Endothelial cell of umbilical vein (primary cell): ENCODE measurements around the gene SMARCD1. TPM values are rescaled to one million over a fixed set of nuclear protein-coding genes. Genes with fewer than 3 reads are reported as not detected.

Source experiments
- BruUV-seq: library from RNA; stranded (reverse); fragments of 400-500 nt; replicated peaks from 2 replicates; lab custom pipeline; 2021; lab: Mats Ljungman, UMichigan
- CTCF ChIA-PET: fragments of 300-600, 350-600 bp; sonication (Branson Sonifier 250); formaldehyde crosslinking; loops from one replicate; lab custom pipeline; 2021; ENCODE audit warnings: antibody characterized with exemption, inconsistent platforms; lab: Charles Lee
- POLR2A ChIA-PET: fragments of 300-600, 350-600 bp; sonication (Branson Sonifier 250); formaldehyde crosslinking; loops from one replicate; lab custom pipeline; 2021; ENCODE audit warnings: antibody characterized with exemption, inconsistent platforms; lab: Charles Lee
- DNase-seq: peaks from one replicate; pipeline ENCODE4 v3.0.0-alpha.2; 2011; ENCODE audit warnings: low read depth, low spot score
- FAIRE-seq: peaks from 2 replicates; lab custom pipeline; 2011; peaks lifted over from hg19 to GRCh38; lab: Jason Lieb, UNC
- H2AFZ ChIP-seq: 2 replicates; pipeline ENCODE4 v1.6.0; 2012; ENCODE audit warnings: low read depth, low read length, control low read depth, inconsistent platforms
- H3K27ac ChIP-seq: 2 replicates; pipeline ENCODE4 v1.5.1; 2011; ENCODE audit warnings: low read depth, mild to moderate bottlenecking, control low read depth, low read length, moderate library complexity; ENCODE audit not compliant: insufficient read depth
- H3K27me3 ChIP-seq, 2 experiments: 2 replicates each; pipeline versions ENCODE4 v1.6.0 to v1.6.1; 2011; ENCODE audit warnings: low read length in 2 of 2, mixed read lengths in 1 of 2; ENCODE audit not compliant: control insufficient read depth in 2 of 2, insufficient read depth in 2 of 2
- H3K36me3 ChIP-seq, 2 experiments: 2 replicates in 1 of 2; 3 replicates in 1 of 2; pipeline ENCODE4 v1.5.1; 2011; ENCODE audit warnings: low read length in 2 of 2, mild to moderate bottlenecking in 1 of 2, moderate library complexity in 1 of 2; ENCODE audit not compliant: control insufficient read depth in 2 of 2, insufficient read depth in 2 of 2; ENCODE audit errors: extremely low read depth in 1 of 2
- H3K4me1 ChIP-seq: 3 replicates; pipeline ENCODE4 v1.5.1; 2011; ENCODE audit warnings: mild to moderate bottlenecking, low read length; ENCODE audit not compliant: control insufficient read depth, insufficient read depth; ENCODE audit errors: extremely low read depth
- H3K4me2 ChIP-seq: 2 replicates; pipeline ENCODE4 v1.6.1; 2011; ENCODE audit warnings: low read length, control low read depth, mixed read lengths; ENCODE audit not compliant: insufficient read depth
- H3K4me3 ChIP-seq, 3 experiments: fragments of 200-600 bp in 1 of 3; sonication (generic), shearing (Covaris generic) in 1 of 3; replicated peaks in 1 of 3; 2 replicates each; pipeline ENCODE4 v1.5.1; 2011 to 2016; ENCODE audit warnings: control low read depth in 3 of 3, low read length in 3 of 3, mild to moderate bottlenecking in 2 of 3, inconsistent platforms in 1 of 3, low read depth in 1 of 3, moderate library complexity in 1 of 3; ENCODE audit not compliant: insufficient read depth in 1 of 3
- H3K79me2 ChIP-seq: 2 replicates; pipeline ENCODE4 v1.6.0; 2012; ENCODE audit warnings: low read length, inconsistent platforms; ENCODE audit not compliant: control insufficient read depth, insufficient read depth
- H3K9ac ChIP-seq: replicated peaks from 2 replicates; pipeline ENCODE3; 2011; ENCODE audit warnings: low read length, control low read depth; ENCODE audit not compliant: insufficient read depth; ENCODE audit errors: extremely low read depth
- H3K9me1 ChIP-seq: replicated peaks from 3 replicates; pipeline ENCODE4 v1.6.0; 2011; ENCODE audit warnings: mild to moderate bottlenecking, low read length; ENCODE audit not compliant: control insufficient read depth, insufficient read depth; ENCODE audit errors: extremely low read depth
- H3K9me3 ChIP-seq: replicated peaks from 2 replicates; pipeline ENCODE4 v1.5.1; 2012; ENCODE audit warnings: low read length, inconsistent platforms; ENCODE audit not compliant: control insufficient read depth, insufficient read depth
- H4K20me1 ChIP-seq: replicated peaks from 2 replicates; pipeline ENCODE3; 2011; ENCODE audit warnings: mild to moderate bottlenecking, low read length; ENCODE audit not compliant: control insufficient read depth, insufficient read depth; ENCODE audit errors: extremely low read depth
- CTCF ChIP-seq, 2 donors: IDR thresholded peaks; 1 replicate in 1 of 2; 2 replicates in 1 of 2; pipeline ENCODE4 v1.5.1; 2011; ENCODE audit warnings: low read length in 2 of 2, mild to moderate bottlenecking in 2 of 2, moderate library complexity in 2 of 2, control low read depth in 1 of 2, inconsistent platforms in 1 of 2, low read depth in 1 of 2; ENCODE audit not compliant: insufficient read depth in 1 of 2; ENCODE audit errors: extremely low read depth in 1 of 2
- EZH2 ChIP-seq: IDR thresholded peaks from 2 replicates; pipeline ENCODE4 v1.6.1; 2012; ENCODE audit warnings: borderline replicate concordance, low read depth, mild to moderate bottlenecking, moderate library complexity, low read length, inconsistent platforms; ENCODE audit not compliant: severe bottlenecking
- FOS ChIP-seq: IDR thresholded peaks from 2 replicates; pipeline ENCODE4 v1.6.1; 2011; ENCODE audit warnings: mild to moderate bottlenecking, low read length, moderate library complexity, borderline replicate concordance; ENCODE audit not compliant: insufficient read depth
- GATA2 ChIP-seq: IDR thresholded peaks from 2 replicates; pipeline ENCODE4 v1.7.0; 2011; ENCODE audit warnings: low read depth, mild to moderate bottlenecking, moderate library complexity, mixed read lengths, low read length; ENCODE audit not compliant: insufficient read length, insufficient read depth
- JUN ChIP-seq: IDR thresholded peaks from 2 replicates; pipeline ENCODE4 v1.6.1; 2011; ENCODE audit warnings: borderline replicate concordance, low read depth; ENCODE audit not compliant: insufficient read length, insufficient read depth
- MAX ChIP-seq: IDR thresholded peaks from 2 replicates; pipeline ENCODE4 v1.6.1; 2011; ENCODE audit not compliant: insufficient read depth, insufficient read length
- MYC ChIP-seq: IDR thresholded peaks from one replicate; pipeline ENCODE4 v1.6.1; 2011; ENCODE audit warnings: mild to moderate bottlenecking, low read depth, low read length
- POLR2A ChIP-seq: IDR thresholded peaks from 2 replicates; pipeline ENCODE4 v1.6.1; 2012; ENCODE audit warnings: low read depth, mild to moderate bottlenecking, control low read depth, low read length
- POLR2AphosphoS5 ChIP-seq: IDR thresholded peaks from 2 replicates; pipeline ENCODE4 v1.6.1; 2012; ENCODE audit warnings: low read depth, mild to moderate bottlenecking, control low read depth, low read length, moderate library complexity; ENCODE audit not compliant: insufficient read depth
- dilution Hi-C: fragments of 300-500 bp; cut with MboI; formaldehyde crosslinking; loops from one replicate; pipeline ENCODE4 v1.15.0; 2019; ENCODE audit warnings: low sequenced_read_pairs; ENCODE audit not compliant: extremely low pct_ligation_motif_present
- intact Hi-C: fragments of 100-400 bp; cut with micrococcal nuclease; formaldehyde crosslinking; loops from one replicate; pipeline ENCODE4 v1.10.0; 2022
- polyA plus RNA-seq, 4 experiments: library from polyadenylated mRNA; depleted of rRNA in 3 of 4; stranded (reverse) in 3 of 4; unstranded in 1 of 4; fragments of >200 nt; gene quantifications; 2 replicates each; pipeline versions ENCODE4 v1.2.1 to v1.2.3, GENCODE V29; 2011 to 2012; ENCODE audit warnings: missing spikeins in 1 of 4
- total RNA-seq: library from RNA; stranded (reverse); gene quantifications from 2 replicates; pipeline ENCODE4 v1.2.3, GENCODE V29; 2021

Gene SMARCD1
- total and polyA plus RNA-seq, 2 donors (not counting 3 experiments of a cell fraction or from before 2014, with no cell fraction given) = 86.6 to 94.2 TPM

GRCh38 chr12:50105913-50106450 lies 20.8 kb downstream of the SMARCD1 start:
- no TSS peak for BruUV-seq
- Histone ChIP-seq H3K9me1 (no peaks in the 10 kb centered on the region), H3K4me2 (no peak overlapping the region), H3K4me3 (no peak overlapping the region), H2AFZ (no peak overlapping the region), H3K27ac (no peak overlapping the region), H3K27me3 (no peaks in the 10 kb centered on the region), H4K20me1 (no peaks in the 10 kb centered on the region), H3K79me2 (no peaks in the 10 kb centered on the region), H3K9ac (no peak overlapping the region), H3K4me1 (peaks cover 4% of the 10 kb centered on the region), H3K36me3 (no peaks in the 10 kb centered on the region), H3K9me3 (no peaks in the 10 kb centered on the region)
- dilution Hi-C loops (no loop called here), intact Hi-C loops (no loop called here)
- ChIA-PET CTCF (interaction anchor here (1.3 to 1.5 kb wide), 2 partner anchors 21 to 70 kb away, joined by 4 read pairs; partner anchors contain the start of gene SMARCD1), POLR2A (no interaction called here)
- TF ChIP-seq POLR2AphosphoS5 = no peak
- no peak for TF ChIP-seq MYC
- no peak for TF ChIP-seq FOS
- TF ChIP-seq EZH2 = no peak
- no peak for TF ChIP-seq POLR2A
- TF ChIP-seq CTCF (IDR thresholded peaks at IDR 0.05; ENCODE audit: extremely low read depth in 1 of 2, insufficient read depth in 1 of 2, low read depth in 1 of 2, low read length in 2 of 2) = no peak
- no peak for TF ChIP-seq JUN
- no peak for TF ChIP-seq MAX
- no peak for TF ChIP-seq GATA2
- DNase-seq (no peak), FAIRE-seq (no peak)
